ENCODE results near the gene SEPSECS. TPM values are rescaled to one million over a fixed set of nuclear protein-coding genes. Genes with fewer than 3 reads are reported as not detected.

Gene SEPSECS
- polyA plus RNA-seq, 3 donors, result 12.8 to 21.4 (median 19.7) TPM

DNA sequence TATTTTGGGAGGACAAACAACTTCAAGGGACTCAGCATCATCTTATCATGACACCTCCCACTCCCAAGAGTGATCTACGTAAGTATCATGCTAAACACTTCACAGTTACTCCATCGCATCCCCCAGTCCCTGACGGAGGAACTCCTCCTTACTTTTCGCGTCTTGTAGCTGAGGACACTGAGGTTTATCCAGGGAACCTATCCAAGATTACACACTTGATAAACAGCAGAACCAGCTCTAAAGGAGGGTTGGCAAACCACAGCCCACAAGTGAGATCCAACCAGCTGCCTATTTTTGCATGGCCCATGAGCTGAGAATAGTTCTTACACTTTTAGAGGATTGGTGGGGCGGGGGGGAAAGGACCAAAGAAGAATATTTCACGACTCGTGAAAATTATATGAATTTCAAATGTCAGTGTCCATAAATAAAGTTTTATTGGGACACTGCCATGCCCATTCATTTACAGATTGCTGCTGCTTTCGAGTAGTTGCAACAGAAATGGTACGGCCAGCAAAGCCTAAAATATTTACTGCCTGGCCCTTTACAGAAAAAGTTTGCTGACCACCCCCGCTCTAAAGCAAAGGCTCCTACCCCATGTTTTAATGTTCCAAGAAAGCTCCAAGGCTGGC lies 47.8 kb downstream of the SEPSECS start:
- no peak for DNase-seq

DNA sequence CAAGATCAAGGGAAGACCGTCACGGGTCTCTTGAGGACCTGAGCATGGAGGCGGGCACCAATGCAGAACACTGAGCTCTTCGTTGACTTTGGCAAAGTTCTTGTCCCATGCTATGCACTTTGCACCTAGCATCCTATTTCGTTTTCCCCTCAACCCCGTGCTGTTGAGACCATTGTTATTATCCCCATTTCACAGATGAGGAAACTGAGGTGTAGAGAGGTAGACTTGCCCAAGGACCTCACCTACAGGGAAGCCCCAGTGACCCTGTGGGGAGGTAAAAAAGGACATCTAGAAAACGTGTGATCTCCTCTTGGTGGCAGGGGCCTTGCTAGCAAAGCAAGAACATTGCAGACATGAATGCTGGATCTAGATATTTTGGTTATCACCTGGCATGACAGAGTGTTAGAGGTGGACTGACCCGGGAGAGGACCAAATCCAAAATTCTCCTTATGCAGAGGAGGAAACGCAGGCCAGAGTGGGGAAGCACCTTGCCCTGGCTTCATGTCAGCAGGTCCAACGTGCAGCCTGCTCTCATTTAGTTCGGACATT lies 48.5 kb downstream of the SEPSECS start:
- DNase-seq, result no peak

DNA sequence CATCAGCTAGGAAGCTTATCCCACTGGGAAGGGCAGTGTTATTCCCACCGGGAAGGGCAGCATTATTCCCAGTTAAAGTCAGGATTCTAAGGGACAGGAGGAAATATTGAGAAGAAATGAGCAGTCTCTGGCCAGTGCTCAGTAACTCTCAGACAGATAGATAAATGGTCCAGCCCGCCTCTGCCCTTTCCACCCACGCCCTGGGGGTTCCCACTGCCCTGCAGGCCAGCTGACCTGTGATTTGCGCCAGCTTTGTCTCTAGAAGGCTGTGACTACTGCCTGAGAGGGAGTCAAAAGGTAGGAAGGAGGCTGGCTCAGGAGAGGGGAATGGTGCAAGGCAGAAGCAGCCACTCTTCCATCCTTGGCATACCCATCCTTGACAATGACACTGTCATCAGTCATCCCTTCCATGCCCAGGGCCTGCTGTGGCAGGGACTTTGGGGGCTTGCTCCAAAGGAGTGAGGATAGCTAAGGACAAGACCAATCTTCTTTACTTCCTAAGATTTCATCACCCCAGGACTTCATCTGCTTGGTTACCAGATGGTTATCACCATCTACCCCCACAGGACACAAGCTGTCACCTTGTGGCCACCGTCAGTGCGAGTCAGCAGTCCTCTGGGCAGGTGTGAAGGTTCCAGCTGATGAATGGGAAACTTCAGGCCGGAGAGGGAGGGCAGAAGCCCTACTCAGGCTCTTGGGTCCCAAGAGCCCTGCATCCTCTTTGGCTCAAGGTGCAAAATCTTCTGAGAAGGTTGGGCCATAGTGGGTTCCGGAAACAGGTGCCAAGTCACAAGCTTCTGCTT lies 49.5 kb downstream of the SEPSECS start:
- no peak for DNase-seq

DNA sequence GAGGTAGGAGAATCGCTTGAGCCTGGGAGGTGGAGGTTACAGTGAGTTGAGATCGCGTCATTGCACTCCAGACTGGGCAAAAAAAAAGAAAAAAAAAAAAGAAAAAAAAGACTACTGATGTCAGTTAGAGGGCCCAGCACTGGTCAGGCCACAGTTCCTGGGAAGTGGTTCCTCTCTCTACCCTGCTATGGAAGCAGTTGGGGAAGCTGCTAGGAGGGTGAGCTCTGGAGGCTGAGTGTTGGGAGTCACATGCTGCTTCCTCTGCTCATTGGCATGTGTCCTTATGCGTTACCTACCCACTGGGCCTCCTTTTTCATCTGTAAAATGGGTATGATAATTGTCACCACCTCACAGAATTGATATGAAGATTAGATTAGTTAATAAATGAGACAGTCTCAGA lies 50.7 kb downstream of the SEPSECS start:
- no peak for DNase-seq

DNA sequence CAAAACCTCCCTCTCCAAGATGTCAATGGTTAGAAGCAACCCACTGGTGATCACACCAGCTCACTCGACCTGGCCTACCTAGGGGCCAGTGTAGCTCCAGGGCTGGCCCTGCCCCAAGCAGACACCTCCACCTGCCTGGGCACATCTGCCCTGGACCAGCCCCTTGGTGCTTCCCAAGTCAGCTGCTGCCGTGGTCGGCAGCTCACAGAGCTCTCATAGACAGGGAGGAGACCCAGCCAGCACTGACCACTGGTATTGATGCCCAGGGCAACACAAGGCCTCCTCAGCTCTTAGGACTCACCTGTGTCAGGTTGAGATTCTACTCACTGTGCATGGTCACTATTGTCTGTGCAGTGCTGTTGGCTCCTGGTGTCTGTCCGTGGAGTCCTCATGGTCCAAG lies 51.7 kb downstream of the SEPSECS start:
- no peak for DNase-seq

- DNase-seq, result no peak
These were observed 52.3 kb downstream of the SEPSECS start for GRCh38 chr4:25107827-25108516.

DNA sequence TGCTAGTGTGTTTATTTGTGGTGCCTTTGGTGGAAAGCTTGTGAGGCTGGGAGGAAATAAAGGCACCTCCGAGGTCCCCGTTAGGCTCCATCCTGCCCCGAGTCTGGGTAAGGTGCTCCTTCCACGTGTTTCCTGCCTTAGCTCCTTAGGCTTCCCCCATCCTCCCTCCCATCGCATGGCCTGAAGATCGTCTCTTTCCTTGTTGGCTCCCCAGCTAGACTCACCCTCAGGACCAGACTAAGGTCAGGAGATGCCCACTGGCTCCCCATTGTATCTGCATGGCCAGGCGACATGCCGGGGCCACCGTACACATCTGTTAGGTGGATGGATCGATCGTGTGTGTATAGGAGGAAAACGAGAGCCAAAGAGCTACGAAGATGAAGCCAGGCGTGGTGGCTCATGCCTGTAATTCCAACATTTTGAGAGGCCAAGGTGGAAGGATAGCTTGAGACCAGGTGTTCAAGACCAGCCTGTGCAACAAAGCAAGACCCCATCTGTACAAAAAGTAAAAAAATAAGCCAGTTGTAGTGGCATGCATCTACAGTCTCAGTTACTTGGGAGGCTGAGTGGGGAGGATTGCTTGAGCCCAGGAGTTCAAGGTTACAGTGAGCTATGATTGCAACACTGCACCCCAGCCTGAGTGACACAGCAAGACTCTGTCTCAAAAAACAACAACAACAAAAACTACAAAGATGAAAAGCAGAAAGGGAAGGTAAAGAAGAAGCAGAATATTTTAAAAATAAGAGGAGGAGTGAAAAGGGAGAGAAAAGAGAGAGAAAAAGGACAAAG lies 53.7 kb downstream of the SEPSECS start:
- DNase-seq, result no peak

GRCh38 chr4:25104591-25104990 lies 55.7 kb downstream of the SEPSECS start:
- DNase-seq, result no peak

GRCh38 chr4:25103418-25103817 lies 56.8 kb downstream of the SEPSECS start:
- DNase-seq, result no peak

DNA sequence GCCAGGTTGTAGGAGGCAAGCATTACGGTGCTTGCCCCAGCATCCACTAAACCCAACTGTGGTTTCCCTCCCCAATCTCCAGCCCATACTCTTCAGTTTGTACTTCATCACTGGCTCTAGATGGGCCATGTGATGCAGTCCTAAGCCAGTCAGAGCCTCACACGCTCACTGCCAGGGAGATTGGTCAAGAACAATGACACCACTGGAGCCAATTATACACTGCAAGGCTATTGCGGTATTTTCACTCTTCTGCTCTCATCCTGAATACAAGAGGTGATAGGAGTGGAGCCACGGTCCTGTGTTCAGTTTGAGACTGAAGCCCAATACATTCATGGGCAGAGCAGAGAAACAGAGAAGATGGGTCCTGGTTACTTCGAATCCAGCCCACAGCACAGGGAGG lies 58.4 kb downstream of the SEPSECS start:
- DNase-seq, result no peak

GRCh38 chr4:25100710-25101109 lies 59.5 kb downstream of the SEPSECS start:
- no peak for DNase-seq

DNA sequence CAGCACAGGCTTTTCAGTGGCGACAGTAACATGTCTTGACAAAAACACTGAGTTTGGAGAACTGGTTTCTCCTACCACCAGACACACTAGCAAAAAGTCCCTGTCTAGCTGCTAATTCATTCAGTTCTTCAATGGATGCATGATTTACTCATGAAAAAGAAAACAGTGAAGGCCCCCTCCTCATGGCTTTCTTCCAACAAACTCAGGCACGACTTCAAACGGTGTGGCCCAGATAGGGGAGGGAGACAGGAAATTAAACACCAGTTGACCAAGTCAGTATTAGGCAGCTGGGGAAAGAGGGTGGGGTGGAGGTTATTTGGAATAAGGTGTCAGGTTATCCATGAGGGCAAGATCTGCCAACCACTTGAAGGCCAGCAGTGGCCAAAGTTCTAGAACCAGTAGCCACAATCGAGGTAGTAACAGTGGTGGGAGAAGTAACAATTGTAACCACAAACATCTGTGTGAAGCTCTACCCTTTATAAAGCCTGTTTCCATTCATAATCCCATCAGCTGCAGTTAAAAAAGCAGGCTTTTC lies 60.2 kb downstream of the SEPSECS start:
- no peak for DNase-seq

DNA sequence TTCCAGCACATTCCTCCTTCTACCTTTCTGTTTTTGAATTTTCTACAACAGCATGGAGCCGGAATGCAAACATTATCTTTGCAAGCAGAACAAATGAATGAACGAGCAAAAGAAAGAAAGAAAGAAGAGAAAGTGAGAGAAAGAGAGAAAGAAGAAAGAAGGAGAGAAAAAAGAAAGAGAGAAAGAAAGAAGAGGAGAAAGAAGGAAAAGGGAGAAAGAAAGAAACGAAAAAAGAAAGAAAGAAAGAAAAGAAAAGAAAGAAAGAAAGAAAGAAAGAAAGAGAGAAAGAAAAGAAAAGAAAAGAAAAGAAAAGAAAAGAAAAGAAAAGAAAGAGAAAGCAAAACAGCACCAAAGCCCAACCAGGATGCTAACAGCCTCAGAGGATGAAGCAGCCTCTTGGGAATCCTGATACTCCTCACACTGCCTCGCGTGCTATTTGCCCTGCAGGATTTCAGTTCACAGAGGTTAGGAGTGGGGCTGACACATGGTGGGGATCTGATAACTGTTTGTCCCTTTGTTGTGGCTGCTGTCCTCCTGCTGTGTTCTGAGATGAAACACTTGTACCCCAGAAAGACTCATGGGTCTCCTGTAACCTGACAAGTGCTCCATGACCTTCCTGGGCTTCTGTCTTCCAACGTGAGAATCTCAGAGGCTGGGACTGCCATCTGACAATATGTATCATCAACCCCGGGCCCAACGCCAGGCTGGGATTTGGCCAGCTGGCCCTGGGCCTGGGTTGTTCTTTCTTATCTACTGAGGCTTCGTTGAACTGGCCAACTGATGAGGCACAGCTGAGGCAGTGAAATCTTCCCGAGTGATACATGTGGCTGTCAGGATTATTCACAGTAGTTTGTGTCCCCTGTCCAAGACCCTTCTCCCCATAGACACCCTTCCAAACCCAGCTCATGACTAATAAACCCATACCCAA lies 61.0 kb downstream of the SEPSECS start:
- DNase-seq, result no peak

GRCh38 chr4:25096981-25097443 lies 63.2 kb downstream of the SEPSECS start:
- DNase-seq, result no peak

- DNase-seq, result no peak
These were observed 63.8 kb downstream of the SEPSECS start for GRCh38 chr4:25096251-25096980.

DNA sequence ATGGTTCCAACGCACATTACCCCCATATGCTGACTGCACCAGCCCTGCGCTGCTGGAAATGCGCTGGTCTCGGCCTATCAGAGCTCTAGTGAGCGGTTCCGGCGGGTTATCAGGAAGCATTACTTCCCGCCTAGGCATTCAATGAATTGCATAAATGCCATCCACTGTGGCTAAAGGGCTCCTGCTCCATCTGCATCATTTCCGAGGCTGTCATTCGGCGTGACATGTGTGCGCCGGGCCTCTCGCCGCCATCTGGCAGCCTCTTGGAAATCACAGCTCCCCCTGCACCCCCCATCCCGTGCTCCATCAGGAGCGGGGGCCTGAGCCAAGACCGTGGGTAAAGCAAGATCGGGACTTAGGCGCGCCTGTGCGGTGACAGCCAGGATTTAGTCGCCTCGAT lies 64.4 kb downstream of the SEPSECS start:
- no peak for DNase-seq

GRCh38 chr4:25092139-25092538 lies 68.1 kb downstream of the SEPSECS start:
- DNase-seq, result no peak

GRCh38 chr4:25090516-25090915 lies 69.7 kb downstream of the SEPSECS start:
- no peak for DNase-seq

DNA sequence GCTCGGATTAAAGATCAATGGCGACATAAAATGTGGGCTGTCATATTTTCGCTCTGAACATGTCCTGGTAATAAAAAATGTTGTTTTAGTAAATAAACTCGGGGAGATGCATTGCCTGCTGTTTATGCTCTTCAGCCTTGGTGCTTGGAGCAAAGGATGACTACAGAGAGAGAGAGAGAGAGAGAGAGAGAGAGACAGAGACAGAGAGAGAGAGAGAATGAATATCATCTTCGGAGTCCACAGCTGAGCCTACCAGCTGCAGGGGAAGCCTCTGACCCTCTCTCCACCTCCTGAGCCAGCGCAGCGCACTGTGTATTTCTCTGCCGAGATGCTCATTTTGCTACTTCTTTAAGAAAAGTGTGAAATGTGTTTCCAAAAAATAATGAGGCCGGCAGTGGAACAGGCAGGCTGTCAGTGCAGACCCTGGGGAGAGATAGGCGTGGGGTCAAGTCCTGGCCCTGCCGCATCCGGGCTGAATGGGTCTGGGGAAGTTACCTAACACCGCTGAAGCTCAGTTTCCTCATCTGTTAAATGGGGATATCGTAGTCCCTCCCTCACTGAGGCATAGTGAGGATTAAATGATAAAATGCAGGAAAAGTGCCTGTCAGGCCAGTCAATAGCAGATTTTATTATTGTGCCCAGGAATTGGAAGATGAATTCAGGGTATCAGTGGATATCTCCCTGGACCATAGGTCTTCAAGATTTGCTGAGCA lies 71.0 kb downstream of the SEPSECS start:
- DNase-seq, result no peak
